ENCODE data around the gene SYCP2. TPM values are rescaled to one million over a fixed set of nuclear protein-coding genes. Genes with fewer than 3 reads are reported as not detected.
"Not testable (repeated sequence)": the region's sequence is repeated elsewhere in the genome, so short reads cannot be mapped to it uniquely, and the experiment has no call there.

SYCP2 gene
- total RNA-seq = 6.6 TPM

- peak; percentile 54 for DNase-seq
These were observed at the start of gene SYCP2 for GRCh38 chr20:59933296-59933848. Gene SYCP2, minus strand, starts transcription at chr20:59933637. Its CDS starts 11,224 bp downstream, at chr20:59922413.

DNA sequence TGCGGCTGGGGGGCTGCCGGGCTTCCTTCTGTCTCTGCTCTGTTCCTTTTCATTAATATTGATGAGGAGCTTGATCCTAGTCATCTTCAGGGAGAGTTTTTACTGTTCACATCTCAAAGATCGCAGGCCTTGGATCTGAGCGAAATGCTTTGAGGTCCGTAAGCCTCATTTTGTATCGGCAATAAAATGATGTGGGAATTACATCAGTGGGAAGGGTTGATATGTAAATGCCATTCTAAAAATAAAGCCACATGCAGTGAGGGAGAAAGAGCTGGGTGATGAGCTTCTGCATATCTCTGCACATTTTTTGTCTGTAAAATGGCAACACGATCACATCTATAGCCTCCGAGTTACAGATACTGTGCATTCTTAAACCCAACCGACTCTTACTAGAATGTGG, 49.6 kb upstream of the SYCP2 start:
- DNase-seq = no peak

- DNase-seq = no peak
These were observed 43.6 kb upstream of the SYCP2 start for GRCh38 chr20:59977086-59977485.

- peak; percentile 78 for DNase-seq
These were observed 42.8 kb upstream of the SYCP2 start for GRCh38 chr20:59976156-59976782.

DNA sequence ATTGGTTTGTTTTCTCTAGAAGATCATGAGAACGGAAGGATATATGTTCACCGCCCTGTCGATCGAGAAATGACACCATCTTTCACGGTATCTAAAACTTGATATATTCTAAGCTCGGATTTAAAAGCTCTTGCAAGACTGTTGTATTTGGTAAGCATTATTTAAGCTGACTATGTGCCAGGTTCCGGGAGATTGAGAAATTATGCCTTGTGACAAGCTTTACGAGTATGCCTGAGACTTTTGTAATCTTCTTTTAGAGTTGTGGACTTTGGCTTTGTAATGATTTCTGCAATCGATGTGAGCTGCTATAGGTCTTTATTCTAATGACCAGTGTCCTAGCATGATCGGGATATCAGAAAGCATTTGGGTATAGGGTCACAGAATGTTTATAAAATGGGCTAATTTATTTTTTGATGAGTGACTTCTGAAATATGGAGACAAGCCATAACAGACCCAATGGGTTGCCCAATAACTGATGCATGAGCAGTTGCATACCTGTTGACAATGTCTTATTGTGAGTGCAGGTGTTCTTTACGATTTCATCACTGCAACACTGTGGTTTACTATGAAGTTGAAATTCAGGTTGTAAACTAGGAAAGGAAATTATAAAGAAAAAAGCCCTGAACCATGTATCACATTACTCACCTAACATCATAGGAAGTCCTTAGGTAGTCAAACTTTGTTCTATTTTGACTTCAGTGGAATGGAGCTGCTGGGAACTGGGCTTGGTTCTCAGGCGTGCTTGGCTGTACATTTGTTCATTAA, 38.8 kb upstream of the SYCP2 start:
- no peak for DNase-seq

- DNase-seq = no peak
These were observed 38.0 kb upstream of the SYCP2 start for GRCh38 chr20:59971428-59971827.

DNA sequence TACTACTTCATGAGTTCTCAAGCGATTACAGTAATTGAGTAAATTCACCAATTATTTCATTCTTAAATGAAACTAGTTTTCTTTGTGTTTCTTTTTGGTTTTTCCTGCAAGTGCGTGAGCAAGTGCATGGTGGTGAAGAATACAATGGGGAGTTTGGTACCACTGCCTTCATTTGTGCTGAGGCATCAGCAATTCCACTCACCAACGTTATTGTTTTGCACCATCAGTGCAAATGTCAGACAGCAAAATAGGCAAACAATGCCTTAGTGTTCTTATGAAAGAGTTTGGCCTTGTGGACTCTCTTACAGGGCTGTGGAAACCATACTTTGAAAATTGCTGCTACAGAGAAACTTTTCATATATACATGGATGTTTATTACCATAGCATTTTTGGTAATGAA, 33.0 kb upstream of the SYCP2 start:
- no peak for DNase-seq

DNA sequence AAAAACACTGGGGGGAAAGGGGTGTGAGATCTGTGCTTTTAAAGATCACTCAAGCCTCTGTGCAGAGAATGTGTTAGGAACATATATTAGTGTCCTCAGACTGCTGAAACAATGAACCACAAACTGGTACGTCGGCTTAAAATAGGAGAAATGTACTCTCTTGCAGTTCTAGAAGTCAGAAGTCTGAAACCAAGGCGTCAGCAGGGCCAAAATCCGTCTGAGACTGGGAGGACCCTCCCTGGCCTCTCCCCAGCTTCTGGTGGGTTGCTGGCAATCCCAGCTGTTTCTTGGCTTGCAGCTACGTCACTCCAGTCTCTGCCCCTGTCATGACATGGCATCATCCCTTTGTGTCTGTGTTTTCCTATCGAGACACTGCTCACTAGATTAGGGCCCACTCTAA, 28.7 kb upstream of the SYCP2 start:
- DNase-seq = no peak

DNA sequence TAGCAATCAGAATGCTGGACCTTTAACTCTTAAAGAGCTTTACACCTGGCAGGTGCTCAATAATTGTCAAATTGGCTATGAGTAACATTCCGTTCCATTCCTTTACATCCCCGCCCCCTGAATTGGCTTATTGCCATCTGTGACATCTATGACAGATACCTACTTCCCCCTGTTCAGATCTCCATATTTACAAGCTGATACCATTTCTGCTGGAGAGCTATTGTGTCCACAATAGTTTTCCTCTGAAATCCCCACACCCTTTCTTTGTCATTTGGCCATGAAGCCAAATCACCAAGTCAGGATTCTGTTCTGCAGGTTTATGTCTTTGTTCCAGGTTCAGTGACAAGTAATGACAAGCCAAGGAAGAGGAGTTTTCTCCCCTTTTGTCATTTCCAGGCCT, 28.0 kb upstream of the SYCP2 start:
- peak; percentile 37 for DNase-seq

GRCh38 chr20:59958626-59959025, 25.2 kb upstream of the SYCP2 start:
- no peak for DNase-seq

DNA sequence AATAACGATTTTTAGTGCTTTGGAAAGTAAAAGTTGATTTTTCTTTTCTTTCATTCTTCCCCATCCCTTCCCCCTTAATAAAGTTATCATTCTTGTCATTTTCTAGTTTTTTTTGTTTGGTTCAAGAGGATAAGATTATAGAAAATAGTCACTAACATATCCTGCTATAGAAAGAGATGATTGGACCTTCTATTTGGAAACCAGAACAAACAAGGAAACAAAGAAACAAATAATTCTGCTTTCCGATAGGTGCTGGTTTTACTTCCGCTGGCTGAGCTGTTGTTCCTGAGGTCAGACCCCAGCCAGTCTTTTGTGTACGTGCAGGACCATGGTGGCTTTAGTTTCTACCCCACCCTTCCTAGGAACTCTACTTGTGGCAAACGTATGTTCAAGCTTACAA, 24.7 kb upstream of the SYCP2 start, which contains the start of gene CDH26:
Gene CDH26 (plus strand): TSS at position 301 of the 400 bp plus-strand sequence. CDS start 304 bp downstream, outside the sequence.
- no peak for DNase-seq

DNA sequence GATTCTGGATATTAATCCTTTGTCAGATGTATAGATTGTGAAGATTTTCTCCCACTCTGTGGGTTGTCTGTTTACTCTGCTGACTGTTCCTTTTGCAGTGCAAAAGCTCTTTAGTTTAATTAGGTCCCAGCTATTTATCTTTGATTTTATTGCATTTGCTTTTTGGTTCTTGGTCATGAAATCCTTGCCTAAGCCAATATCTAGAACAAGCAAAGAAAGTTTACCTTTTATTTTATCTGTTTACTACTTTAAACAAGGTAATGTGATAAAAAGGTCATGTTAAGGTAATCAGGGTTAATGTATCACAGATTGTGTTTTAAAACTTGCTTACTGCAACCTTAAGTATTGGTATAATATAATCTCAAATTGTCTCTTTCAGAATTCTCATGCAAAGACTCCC, 24.1 kb upstream of the SYCP2 start:
- DNase-seq = not testable (repeated sequence)

- DNase-seq = peak; percentile 34
These were observed 21.8 kb upstream of the SYCP2 start for GRCh38 chr20:59955131-59955796.

- no peak for DNase-seq
These were observed 21.3 kb upstream of the SYCP2 start for GRCh38 chr20:59954718-59955117.

DNA sequence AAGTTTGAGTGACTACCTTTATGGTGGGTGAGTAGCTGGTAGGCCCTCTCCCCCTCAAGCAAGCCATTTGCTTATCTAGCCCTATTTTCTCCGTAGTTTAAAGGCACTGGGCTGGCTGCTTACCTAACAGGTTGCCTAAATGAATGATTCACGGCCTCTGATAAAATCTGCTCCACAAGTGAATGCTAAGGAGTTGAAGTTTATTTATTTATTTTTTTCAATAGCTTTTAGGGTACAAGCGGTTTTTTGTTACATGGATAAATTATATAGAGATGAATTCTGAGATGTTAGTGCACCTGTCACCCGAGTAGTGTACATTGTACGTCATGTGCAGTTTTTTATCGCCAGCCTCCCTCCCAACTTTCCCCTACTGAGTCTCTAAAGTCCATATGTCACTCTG, 16.5 kb upstream of the SYCP2 start:
- no peak for DNase-seq

- DNase-seq = peak; percentile 87
These were observed 15.6 kb upstream of the SYCP2 start for GRCh38 chr20:59948828-59949720.

GRCh38 chr20:59948212-59948611, 14.8 kb upstream of the SYCP2 start:
- no peak for DNase-seq

DNA sequence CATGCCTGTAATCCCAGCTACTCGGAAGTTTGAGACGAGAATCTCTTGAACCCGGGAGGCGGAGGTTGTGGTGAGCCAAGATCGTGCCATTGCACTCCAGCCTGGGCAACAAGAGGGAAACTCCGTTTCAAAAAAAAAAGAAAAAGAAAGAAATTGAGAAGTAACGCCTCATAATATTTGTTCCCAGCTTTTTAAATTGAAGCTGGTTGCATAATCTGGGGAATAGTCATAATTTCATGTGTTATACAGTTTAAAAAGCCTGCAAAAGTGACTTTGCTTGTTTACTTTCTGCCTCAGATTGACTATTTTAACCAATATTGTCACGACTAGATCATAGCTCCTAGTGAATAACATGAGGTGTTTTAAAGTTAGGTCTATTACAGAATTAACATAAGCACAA, 13.9 kb upstream of the SYCP2 start:
- DNase-seq = no peak

GRCh38 chr20:59945731-59946130, 12.3 kb upstream of the SYCP2 start:
- no peak for DNase-seq

GRCh38 chr20:59945175-59945574, 11.7 kb upstream of the SYCP2 start:
- no peak for DNase-seq

DNA sequence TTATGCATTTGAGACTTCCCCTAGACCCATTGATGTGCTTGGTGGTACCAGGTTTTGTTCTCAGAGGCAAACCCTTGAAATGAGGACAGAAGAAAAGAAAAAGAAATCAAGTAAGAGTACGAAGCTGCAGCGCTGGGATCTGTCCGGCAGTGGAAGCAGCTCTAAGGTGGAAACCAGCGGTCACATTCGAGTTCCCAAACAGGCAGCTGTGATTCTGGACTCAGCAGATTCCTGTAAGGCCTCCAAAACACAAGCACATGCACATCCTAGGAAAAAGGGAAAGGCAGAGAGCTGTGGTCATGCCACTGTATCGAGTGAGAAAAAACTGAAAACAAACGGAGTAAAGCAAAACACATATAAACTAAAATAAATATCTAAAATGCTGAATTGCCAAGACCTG, 11.3 kb upstream of the SYCP2 start:
- no peak for DNase-seq

GRCh38 chr20:59942245-59942644, 8.8 kb upstream of the SYCP2 start:
- DNase-seq = no peak

Data from tongue (tissue), 2 donors.